Loucy (cell line): Measurements from ENCODE around the gene CCDC149.

Experiments
- H2AFZ ChIP-seq: fragments of 200-600 bp; sonication (generic); 2 replicates; pipeline ENCODE4 v1.6.0; 2016; ENCODE audit warnings: antibody characterized with exemption, mild to moderate bottlenecking, low read length, moderate library complexity
- H3F3A ChIP-seq: fragments of 200-600 bp; 2 replicates; pipeline ENCODE4 v1.6.0; 2016; ENCODE audit warnings: antibody characterized with exemption, low read depth, mild to moderate bottlenecking
- H3K27me3 ChIP-seq: fragments of 200-600 bp; sonication (generic); 2 replicates; pipeline ENCODE4 v1.6.1; 2014; ENCODE audit warnings: low read length, mild to moderate bottlenecking; ENCODE audit not compliant: insufficient read depth, poor library complexity, severe bottlenecking
- H3K36me3 ChIP-seq: fragments of 200-600 bp; sonication (generic); 2 replicates; pipeline ENCODE4 v1.6.1; 2016; ENCODE audit warnings: low read length; ENCODE audit not compliant: insufficient read depth
- H3K4me1 ChIP-seq: fragments of 200-600 bp; sonication (generic); 2 replicates; pipeline ENCODE4 v1.5.1; 2014; ENCODE audit warnings: low read length, mild to moderate bottlenecking; ENCODE audit not compliant: insufficient read depth, poor library complexity, severe bottlenecking
- H3K4me2 ChIP-seq: fragments of 200-600 bp; sonication (generic); 2 replicates; pipeline ENCODE4 v1.6.0; 2014; ENCODE audit warnings: antibody characterized with exemption, low read length, low read depth, mild to moderate bottlenecking; ENCODE audit not compliant: poor library complexity, severe bottlenecking
- H3K4me3 ChIP-seq: fragments of 200-600 bp; sonication (generic); 2 replicates; pipeline ENCODE4 v1.5.1; 2014; ENCODE audit warnings: low read length, mild to moderate bottlenecking, mixed read lengths; ENCODE audit not compliant: poor library complexity, severe bottlenecking
- H3K79me2 ChIP-seq: fragments of 200-600 bp; sonication (generic); 2 replicates; pipeline ENCODE4 v1.6.1; 2014; ENCODE audit warnings: low read length; ENCODE audit not compliant: insufficient read depth
- H3K9ac ChIP-seq: fragments of 200-600 bp; sonication (generic); 2 replicates; pipeline ENCODE4 v1.6.0; 2014; ENCODE audit warnings: mild to moderate bottlenecking, low read depth, low read length, moderate library complexity; ENCODE audit not compliant: poor library complexity, severe bottlenecking
- H3K9me2 ChIP-seq: fragments of 200-600 bp; sonication (generic); replicated peaks from 2 replicates; pipeline ENCODE4 v1.6.1; 2016; ENCODE audit warnings: low read depth, low read length, mixed read lengths
- H3K9me3 ChIP-seq: fragments of 200-600 bp; sonication (generic); 2 replicates; pipeline ENCODE4 v1.6.1; 2014; ENCODE audit warnings: mild to moderate bottlenecking, antibody characterized with exemption, low read length, low read depth; ENCODE audit not compliant: insufficient read depth
- H4K20me1 ChIP-seq: fragments of 200-600 bp; sonication (generic); 2 replicates; pipeline ENCODE4 v1.6.0; 2014; ENCODE audit warnings: antibody characterized with exemption, low read length, mild to moderate bottlenecking; ENCODE audit not compliant: insufficient read depth, poor library complexity, severe bottlenecking
- EZH2phosphoT487 ChIP-seq: fragments of 200-600 bp; IDR thresholded peaks from 2 replicates; pipeline ENCODE4 v1.6.1; 2018; ENCODE audit warnings: antibody characterized with exemption, mild to moderate bottlenecking, moderate library complexity, borderline replicate concordance
- TF ChIP-seq, protein P1 (sequence below): fragments of 200-600 bp; sonication (generic); conservative IDR thresholded peaks from 2 replicates; pipeline ENCODE4 v1.5.1; 2014; ENCODE audit warnings: mild to moderate bottlenecking, antibody characterized with exemption, low read length

The CCDC149 gene

DNA sequence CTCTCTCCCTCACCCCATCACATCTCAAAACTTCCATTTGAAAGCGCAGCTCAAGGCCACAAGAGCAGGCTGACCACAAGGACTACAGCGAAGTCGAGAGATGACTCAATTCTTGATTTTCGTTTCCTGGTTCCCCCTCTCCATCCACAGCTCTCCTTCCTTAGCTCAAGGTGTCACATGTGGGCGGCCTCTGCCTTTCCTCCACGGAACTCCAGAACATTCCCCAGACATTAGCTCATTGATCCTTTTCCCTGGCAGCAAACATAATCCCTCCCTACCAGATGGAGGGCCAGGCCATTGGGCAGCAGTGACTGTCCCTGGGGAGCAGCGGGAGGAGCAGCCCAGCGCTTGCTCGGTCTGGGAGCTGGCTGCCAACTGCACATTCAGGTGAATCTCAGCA, 56.3 kb downstream of the CCDC149 start:
- Histone ChIP-seq H3K9ac (no peak overlapping the region), H3K4me1 (no peaks in the 10 kb centered on the region), H4K20me1 (no peaks in the 10 kb centered on the region), H3F3A (no peaks in the 10 kb centered on the region), H3K4me2 (no peak overlapping the region), H3K4me3 (no peak overlapping the region), H2AFZ (no peak overlapping the region), H3K9me3 (no peaks in the 10 kb centered on the region; the same call in 1 of the 2 replicates), H3K36me3 (no peaks in the 10 kb centered on the region), H3K9me2 (no peaks in the 10 kb centered on the region), H3K27me3 (no peaks in the 10 kb centered on the region), H3K79me2 (no peaks in the 10 kb centered on the region)
- TF ChIP-seq EZH2phosphoT487: no peak
- TF ChIP-seq, protein P1, sequence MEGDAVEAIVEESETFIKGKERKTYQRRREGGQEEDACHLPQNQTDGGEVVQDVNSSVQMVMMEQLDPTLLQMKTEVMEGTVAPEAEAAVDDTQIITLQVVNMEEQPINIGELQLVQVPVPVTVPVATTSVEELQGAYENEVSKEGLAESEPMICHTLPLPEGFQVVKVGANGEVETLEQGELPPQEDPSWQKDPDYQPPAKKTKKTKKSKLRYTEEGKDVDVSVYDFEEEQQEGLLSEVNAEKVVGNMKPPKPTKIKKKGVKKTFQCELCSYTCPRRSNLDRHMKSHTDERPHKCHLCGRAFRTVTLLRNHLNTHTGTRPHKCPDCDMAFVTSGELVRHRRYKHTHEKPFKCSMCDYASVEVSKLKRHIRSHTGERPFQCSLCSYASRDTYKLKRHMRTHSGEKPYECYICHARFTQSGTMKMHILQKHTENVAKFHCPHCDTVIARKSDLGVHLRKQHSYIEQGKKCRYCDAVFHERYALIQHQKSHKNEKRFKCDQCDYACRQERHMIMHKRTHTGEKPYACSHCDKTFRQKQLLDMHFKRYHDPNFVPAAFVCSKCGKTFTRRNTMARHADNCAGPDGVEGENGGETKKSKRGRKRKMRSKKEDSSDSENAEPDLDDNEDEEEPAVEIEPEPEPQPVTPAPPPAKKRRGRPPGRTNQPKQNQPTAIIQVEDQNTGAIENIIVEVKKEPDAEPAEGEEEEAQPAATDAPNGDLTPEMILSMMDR: no peak

DNA sequence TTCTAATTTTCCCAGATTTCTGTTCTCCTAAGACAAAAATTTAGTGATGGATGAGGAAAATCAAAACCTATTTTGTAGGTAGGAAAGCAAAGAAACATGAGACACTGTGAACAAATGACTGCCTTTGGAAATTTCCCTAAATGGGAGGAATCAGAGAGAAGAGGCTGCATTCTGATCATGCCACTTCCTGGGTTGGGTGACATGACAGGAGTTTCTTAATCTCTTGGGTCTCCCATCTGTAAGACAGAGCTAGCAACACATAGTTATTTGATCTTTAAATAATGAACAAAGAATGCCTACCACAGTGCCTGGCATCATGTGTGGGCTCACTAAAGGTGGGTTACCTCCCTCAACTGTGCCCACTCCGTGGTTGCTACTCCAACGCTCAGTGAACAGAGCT, 57.1 kb downstream of the CCDC149 start:
- Histone ChIP-seq H4K20me1 (no peaks in the 10 kb centered on the region), H2AFZ (no peak overlapping the region), H3K27me3 (no peaks in the 10 kb centered on the region), H3K79me2 (no peaks in the 10 kb centered on the region), H3K9ac (no peak overlapping the region), H3K36me3 (no peaks in the 10 kb centered on the region), H3K9me2 (no peaks in the 10 kb centered on the region), H3K4me2 (no peak overlapping the region), H3K9me3 (no peaks in the 10 kb centered on the region; the same call in 1 of the 2 replicates), H3K4me1 (no peaks in the 10 kb centered on the region), H3F3A (no peaks in the 10 kb centered on the region), H3K4me3 (no peak overlapping the region)
- no peak for TF ChIP-seq EZH2phosphoT487
- TF ChIP-seq, protein P1: no peak

DNA sequence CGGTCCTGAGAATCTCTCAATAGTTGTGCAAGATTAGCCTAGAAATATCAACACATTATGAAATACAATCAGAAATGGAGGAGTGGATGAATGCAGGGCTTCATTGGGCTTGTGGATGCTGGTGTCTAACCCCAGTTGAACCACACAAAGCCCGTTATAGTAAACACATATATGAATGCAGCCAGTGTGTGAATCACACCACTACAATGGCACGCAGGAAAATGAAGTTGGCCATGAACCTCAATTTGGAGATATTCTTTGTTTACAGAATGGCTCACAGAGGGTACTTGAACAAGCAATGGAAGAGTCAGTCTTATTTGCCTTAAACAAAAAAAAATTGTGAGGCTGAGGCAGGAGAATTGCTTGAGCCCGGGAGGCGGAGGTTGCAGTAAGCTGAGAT, 59.7 kb downstream of the CCDC149 start:
- H3F3A ChIP-seq: no peaks in the 10 kb centered on the region
- H3K4me1 ChIP-seq: no peaks in the 10 kb centered on the region
- no peak overlapping the region for H3K4me3 ChIP-seq
- no peak overlapping the region for H3K9ac ChIP-seq
- TF ChIP-seq, protein P1: no peak
- TF ChIP-seq EZH2phosphoT487: no peak
- no peaks in the 10 kb centered on the region for H4K20me1 ChIP-seq
- H3K9me2 ChIP-seq: no peaks in the 10 kb centered on the region
- no peak overlapping the region for H3K4me2 ChIP-seq
- no peaks in the 10 kb centered on the region; the same call in 1 of the 2 replicates for H3K9me3 ChIP-seq
- H3K36me3 ChIP-seq: no peaks in the 10 kb centered on the region
- H3K79me2 ChIP-seq: no peaks in the 10 kb centered on the region
- H2AFZ ChIP-seq: no peak overlapping the region
- no peaks in the 10 kb centered on the region for H3K27me3 ChIP-seq
